GM18508 (cell line): Measurements from ENCODE around the gene CHST7.
"Not testable (repeated sequence)": the region's sequence is repeated elsewhere in the genome, so short reads cannot be mapped to it uniquely, and the experiment has no call there.

Experiments used
- ATAC-seq: cut with Tn5 transposase; IDR thresholded peaks from one replicate; pipeline ENCODE4 v1.9.1; 2021; ENCODE audit warnings: moderate number of reproducible peaks; ENCODE audit not compliant: insufficient read depth, unreplicated experiment

CHST7 gene

GRCh38 chrX:46573331-46573891 is at the start of gene CHST7:
Gene CHST7, plus strand, starts transcription at chrX:46573765. Its CDS starts 167 bp downstream, at chrX:46573932.
- ATAC-seq: no peak

GRCh38 chrX:46528640-46529039 is 44.9 kb upstream of the CHST7 start:
- ATAC-seq: not testable (repeated sequence)

GRCh38 chrX:46529740-46530403 is 43.7 kb upstream of the CHST7 start:
- ATAC-seq: not testable (repeated sequence)

GRCh38 chrX:46530404-46530908 is 43.1 kb upstream of the CHST7 start:
- not testable (repeated sequence) for ATAC-seq

- ATAC-seq: no peak
Observed at GRCh38 chrX:46531442-46531841, 42.1 kb upstream of the CHST7 start.

GRCh38 chrX:46543441-46543840 is 30.1 kb upstream of the CHST7 start:
- ATAC-seq: no peak

GRCh38 chrX:46544527-46544926 is 29.0 kb upstream of the CHST7 start:
- ATAC-seq: not testable (repeated sequence)

GRCh38 chrX:46545111-46546005 is 28.2 kb upstream of the CHST7 start, which contains the start of gene ZNF674:
Gene ZNF674, minus strand, starts transcription at chrX:46545421. Its CDS starts 3,334 bp downstream, at chrX:46542087.
- ATAC-seq: peak; percentile 64

GRCh38 chrX:46547857-46548256 is 25.7 kb upstream of the CHST7 start:
- no peak for ATAC-seq

GRCh38 chrX:46549914-46550313 is 23.7 kb upstream of the CHST7 start:
- no peak for ATAC-seq

- ATAC-seq: no peak
Observed at GRCh38 chrX:46551494-46552128, 22.0 kb upstream of the CHST7 start.

- no peak for ATAC-seq
Observed at GRCh38 chrX:46553935-46554334, 19.6 kb upstream of the CHST7 start.

GRCh38 chrX:46554942-46555341 is 18.6 kb upstream of the CHST7 start:
- no peak for ATAC-seq

- no peak for ATAC-seq
Observed at GRCh38 chrX:46559062-46559461, 14.5 kb upstream of the CHST7 start.

GRCh38 chrX:46561824-46562657 is 11.5 kb upstream of the CHST7 start:
- peak; percentile 98 for ATAC-seq

GRCh38 chrX:46567388-46567787 is 6.2 kb upstream of the CHST7 start:
- no peak for ATAC-seq

- ATAC-seq: no peak
Observed at GRCh38 chrX:46569621-46570020, 3.9 kb upstream of the CHST7 start.

GRCh38 chrX:46571423-46572339 is 1.9 kb upstream of the CHST7 start:
- ATAC-seq: peak; percentile 29
